Hepatic stellate cell (primary cell): Measurements from ENCODE around the gene TFF3.

ENCODE experiments used
- DNase-seq: peaks from one replicate; pipeline ENCODE4 v3.0.0; 2011; ENCODE audit warnings: low spot score

TFF3 gene

GRCh38 chr21:42266971-42267556 lies 48.1 kb downstream of the TFF3 start:
- DNase-seq: no peak

GRCh38 chr21:42265231-42265812 lies 49.9 kb downstream of the TFF3 start:
- DNase-seq: no peak

GRCh38 chr21:42264245-42265195 lies 50.7 kb downstream of the TFF3 start:
- no peak for DNase-seq

GRCh38 chr21:42263591-42264131 lies 51.5 kb downstream of the TFF3 start:
- DNase-seq: no peak

- DNase-seq: no peak
These were observed 52.4 kb downstream of the TFF3 start for GRCh38 chr21:42262831-42263231.

GRCh38 chr21:42261829-42262200 lies 53.4 kb downstream of the TFF3 start:
- no peak for DNase-seq
